ENCODE measurements around the gene TMEM72. TPM values are rescaled to one million over a fixed set of nuclear protein-coding genes. Genes with fewer than 3 reads are reported as not detected.
A peak's percentile ranks its signal among the peaks of the same experiment; 100 is the strongest.

The TMEM72 gene
- total and polyA plus RNA-seq, 2 of the 13 experiments (the other 11 are each of a cell fraction or from before 2014, with no cell fraction given), result 0.04 TPM; not detected in 1

DNA sequence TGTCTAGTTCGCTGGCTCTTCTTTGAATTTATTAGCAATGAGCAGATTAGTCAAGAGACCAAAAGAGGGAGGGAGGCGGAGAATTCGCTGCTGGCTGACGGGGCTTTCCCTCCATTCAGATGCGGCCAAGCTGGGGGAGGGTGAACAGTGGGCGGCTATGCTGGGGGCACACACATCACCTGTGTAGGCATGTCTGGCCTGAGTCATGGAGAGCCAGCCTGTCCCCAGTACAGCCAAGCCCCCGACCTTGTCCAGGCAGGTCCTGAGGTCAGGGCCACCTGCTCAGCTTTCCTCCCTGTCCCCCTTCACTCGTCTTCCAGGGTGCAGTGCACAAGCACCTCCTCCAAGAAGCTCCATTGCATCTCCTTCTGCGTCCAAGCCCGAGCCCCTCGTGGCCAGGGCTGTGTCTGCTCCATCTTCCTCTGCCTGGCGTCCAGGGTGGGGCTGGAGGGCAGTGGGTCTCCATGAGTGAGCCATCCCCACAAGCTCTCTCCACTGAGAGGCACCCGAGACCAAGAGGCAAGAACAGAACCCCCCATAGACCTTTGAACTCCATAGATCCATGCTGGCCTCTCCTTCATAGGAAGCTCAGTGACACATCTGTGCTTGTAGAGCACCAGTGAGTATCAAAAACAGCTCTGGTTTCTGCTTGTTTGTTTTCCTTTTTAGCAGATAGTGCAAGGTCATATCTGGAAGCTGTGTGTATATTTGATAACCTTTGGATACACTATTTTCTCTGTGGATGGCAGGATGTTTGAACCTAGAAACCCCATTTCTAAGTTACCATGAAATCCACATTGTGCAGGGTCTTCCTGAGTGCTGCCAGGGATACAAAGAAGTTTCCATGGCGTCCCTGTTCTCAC is 69.4 kb downstream of the TMEM72 start (continued):
- TF ChIP-seq HOMEZ (CRISPR knock-in tag; IDR thresholded peaks at IDR 0.05; ENCODE audit: low read depth) (peak; percentile 22; the same call in 1 of the 2 replicates), ZNF766 (CRISPR knock-in tag; IDR thresholded peaks at IDR 0.05; ENCODE audit: borderline replicate concordance) (0 out of 2 replicates have a peak, but pooled peaks have one; percentile 20), HOXA5 (CRISPR knock-in tag; IDR thresholded peaks at IDR 0.05) (peak; percentile 92), IRF2 (CRISPR knock-in tag; IDR thresholded peaks at IDR 0.05) (peak; percentile 74; the same call in 1 of the 2 replicates), PHF8 (CRISPR knock-in tag; IDR thresholded peaks at IDR 0.05) (0 out of 2 replicates have a peak, but pooled peaks have one; percentile 14), ZNF614 (CRISPR knock-in tag; IDR thresholded peaks at IDR 0.05; ENCODE audit: borderline replicate concordance) (peak; percentile 73; the same call in 1 of the 2 replicates), EED (CRISPR knock-in tag; IDR thresholded peaks at IDR 0.05) (no peak), SOX6 (IDR thresholded peaks at IDR 0.05) (no peak), SOX6 (CRISPR knock-in tag; IDR thresholded peaks at IDR 0.05) (peak; percentile 91), ZNF138 (CRISPR knock-in tag; IDR thresholded peaks at IDR 0.05; ENCODE audit: low read depth) (no peak), CBX1 (IDR thresholded peaks at IDR 0.05; ENCODE audit: low read depth) (no peak), MAZ (IDR thresholded peaks at IDR 0.05; ENCODE audit: borderline replicate concordance, low read depth, low read length) (0 out of 2 replicates have a peak, but pooled peaks have one; percentile 6), MAZ (CRISPR knock-in tag; IDR thresholded peaks at IDR 0.05; ENCODE audit: low read depth) (0 out of 2 replicates have a peak, but pooled peaks have one; percentile 19), WIZ (CRISPR knock-in tag; IDR thresholded peaks at IDR 0.05) (no peak; the same call in 1 of the 2 replicates), KDM5B (CRISPR knock-in tag; IDR thresholded peaks at IDR 0.05; ENCODE audit: borderline replicate concordance) (peak; percentile 73; the same call in 1 of the 2 replicates), ZNF230 (CRISPR knock-in tag; IDR thresholded peaks at IDR 0.05) (no peak), BRD4 (CRISPR knock-in tag; IDR thresholded peaks at IDR 0.05) (0 out of 2 replicates have a peak, but pooled peaks have one; percentile 52), ISL2 (CRISPR knock-in tag; IDR thresholded peaks at IDR 0.05) (peak; percentile 92), ZNF879 (CRISPR knock-in tag; IDR thresholded peaks at IDR 0.05) (no peak), THAP11 (CRISPR knock-in tag; IDR thresholded peaks at IDR 0.05) (peak; percentile 65; the same call in 1 of the 2 replicates), ZNF296 (CRISPR knock-in tag; conservative IDR thresholded peaks at IDR 0.05) (no peak; the same call in 1 of the 2 replicates), SRSF1 (optimal IDR thresholded peaks at IDR 0.05; ENCODE audit: low read depth, low read length) (peak; percentile 18), ZBTB34 (CRISPR knock-in tag; IDR thresholded peaks at IDR 0.05) (0 out of 2 replicates have a peak, but pooled peaks have one; percentile 45)
- TF ChIP-seq, protein P1, sequence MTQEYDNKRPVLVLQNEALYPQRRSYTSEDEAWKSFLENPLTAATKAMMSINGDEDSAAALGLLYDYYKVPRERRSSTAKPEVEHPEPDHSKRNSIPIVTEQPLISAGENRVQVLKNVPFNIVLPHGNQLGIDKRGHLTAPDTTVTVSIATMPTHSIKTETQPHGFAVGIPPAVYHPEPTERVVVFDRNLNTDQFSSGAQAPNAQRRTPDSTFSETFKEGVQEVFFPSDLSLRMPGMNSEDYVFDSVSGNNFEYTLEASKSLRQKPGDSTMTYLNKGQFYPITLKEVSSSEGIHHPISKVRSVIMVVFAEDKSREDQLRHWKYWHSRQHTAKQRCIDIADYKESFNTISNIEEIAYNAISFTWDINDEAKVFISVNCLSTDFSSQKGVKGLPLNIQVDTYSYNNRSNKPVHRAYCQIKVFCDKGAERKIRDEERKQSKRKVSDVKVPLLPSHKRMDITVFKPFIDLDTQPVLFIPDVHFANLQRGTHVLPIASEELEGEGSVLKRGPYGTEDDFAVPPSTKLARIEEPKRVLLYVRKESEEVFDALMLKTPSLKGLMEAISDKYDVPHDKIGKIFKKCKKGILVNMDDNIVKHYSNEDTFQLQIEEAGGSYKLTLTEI (CRISPR knock-in tag; conservative IDR thresholded peaks at IDR 0.05), result no peak
